SU-DHL-6 (cell line): ENCODE results near the gene NACAD.

Experiments
- H2AFZ ChIP-seq: fragments of 200-600 bp; sonication (generic); 2 replicates; pipeline ENCODE4 v1.6.1; 2014; ENCODE audit warnings: low read depth, mild to moderate bottlenecking, moderate library complexity, mixed read lengths, antibody characterized with exemption, low read length; ENCODE audit not compliant: severe bottlenecking
- H3F3A ChIP-seq: fragments of 200-600 bp; shearing (Covaris generic); 2 replicates; pipeline ENCODE4 v1.6.0; 2016; ENCODE audit warnings: antibody characterized with exemption, mild to moderate bottlenecking; ENCODE audit not compliant: insufficient read depth
- H3K27ac ChIP-seq: fragments of 200-600 bp; sonication (generic); 2 replicates; pipeline ENCODE4 v1.5.1; 2016; ENCODE audit warnings: low read depth, mild to moderate bottlenecking, low read length, moderate library complexity, mixed read lengths
- H3K27me3 ChIP-seq: fragments of 200-600 bp; sonication (generic), shearing (Covaris generic); 2 replicates; pipeline ENCODE4 v1.6.0; 2014; ENCODE audit warnings: mild to moderate bottlenecking, low read length
- H3K36me3 ChIP-seq: fragments of 200-600 bp; sonication (generic); 2 replicates; pipeline ENCODE4 v1.6.1; 2014; ENCODE audit warnings: mild to moderate bottlenecking, low read length, mixed read lengths
- H3K4me2 ChIP-seq: fragments of 300-600, 200-600 bp; shearing (Covaris generic), sonication (generic); 2 replicates; pipeline ENCODE4 v1.6.0; 2014; ENCODE audit warnings: low read length, low read depth, mild to moderate bottlenecking; ENCODE audit not compliant: poor library complexity, severe bottlenecking
- H3K4me3 ChIP-seq: fragments of 200-600 bp; sonication (generic); 2 replicates; pipeline ENCODE4 v1.5.1; 2014; ENCODE audit warnings: antibody characterized with exemption, low read length, mild to moderate bottlenecking, mixed read lengths; ENCODE audit not compliant: insufficient read depth, poor library complexity, severe bottlenecking
- H3K79me2 ChIP-seq: fragments of 200-600 bp; sonication (generic); 2 replicates; pipeline ENCODE4 v1.6.1; 2014; ENCODE audit warnings: mild to moderate bottlenecking, low read length, moderate library complexity; ENCODE audit not compliant: insufficient read depth
- H3K9ac ChIP-seq: fragments of 200-600 bp; sonication (generic); 2 replicates; pipeline ENCODE4 v1.7.0; 2014; ENCODE audit warnings: mild to moderate bottlenecking, low read length
- H3K9me2 ChIP-seq: fragments of 200-600 bp; sonication (generic); replicated peaks from 2 replicates; pipeline ENCODE4 v1.6.1; 2014; ENCODE audit warnings: low read length; ENCODE audit not compliant: insufficient read depth
- H3K9me3 ChIP-seq: fragments of 200-600 bp; sonication (generic); 2 replicates; pipeline ENCODE4 v1.6.1; 2014; ENCODE audit warnings: low read length, mixed read lengths; ENCODE audit not compliant: insufficient read depth
- H4K20me1 ChIP-seq: fragments of 200-600 bp; sonication (generic); 2 replicates; pipeline ENCODE4 v1.6.1; 2014; ENCODE audit warnings: low read depth, mild to moderate bottlenecking, antibody characterized with exemption, low read length, moderate library complexity, mixed read lengths
- EZH2phosphoT487 ChIP-seq: fragments of 200-600 bp; sonication (generic), shearing (Covaris generic); conservative IDR thresholded peaks from 2 replicates; pipeline ENCODE4 v1.6.1; 2018; ENCODE audit warnings: mild to moderate bottlenecking, antibody characterized with exemption, low read length, moderate library complexity, mixed read lengths
- TF ChIP-seq, protein P1 (sequence below): fragments of 200-600 bp; sonication (generic); IDR thresholded peaks from one replicate; pipeline ENCODE4 v1.5.1; 2017; ENCODE audit warnings: antibody characterized with exemption, mild to moderate bottlenecking, low read length, moderate library complexity; ENCODE audit not compliant: insufficient read depth, poor library complexity, severe bottlenecking

NACAD gene

GRCh38 chr7:45085619-45086200 is 3.1 kb downstream of the NACAD start:
- TF ChIP-seq, protein P1, sequence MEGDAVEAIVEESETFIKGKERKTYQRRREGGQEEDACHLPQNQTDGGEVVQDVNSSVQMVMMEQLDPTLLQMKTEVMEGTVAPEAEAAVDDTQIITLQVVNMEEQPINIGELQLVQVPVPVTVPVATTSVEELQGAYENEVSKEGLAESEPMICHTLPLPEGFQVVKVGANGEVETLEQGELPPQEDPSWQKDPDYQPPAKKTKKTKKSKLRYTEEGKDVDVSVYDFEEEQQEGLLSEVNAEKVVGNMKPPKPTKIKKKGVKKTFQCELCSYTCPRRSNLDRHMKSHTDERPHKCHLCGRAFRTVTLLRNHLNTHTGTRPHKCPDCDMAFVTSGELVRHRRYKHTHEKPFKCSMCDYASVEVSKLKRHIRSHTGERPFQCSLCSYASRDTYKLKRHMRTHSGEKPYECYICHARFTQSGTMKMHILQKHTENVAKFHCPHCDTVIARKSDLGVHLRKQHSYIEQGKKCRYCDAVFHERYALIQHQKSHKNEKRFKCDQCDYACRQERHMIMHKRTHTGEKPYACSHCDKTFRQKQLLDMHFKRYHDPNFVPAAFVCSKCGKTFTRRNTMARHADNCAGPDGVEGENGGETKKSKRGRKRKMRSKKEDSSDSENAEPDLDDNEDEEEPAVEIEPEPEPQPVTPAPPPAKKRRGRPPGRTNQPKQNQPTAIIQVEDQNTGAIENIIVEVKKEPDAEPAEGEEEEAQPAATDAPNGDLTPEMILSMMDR = no peak
- TF ChIP-seq EZH2phosphoT487 = no peak
- Histone ChIP-seq H3K27ac (no peak overlapping the region), H3K9me2 (no peaks in the 10 kb centered on the region), H3K4me3 (no peak overlapping the region), H3K9ac (no peak overlapping the region), H3K9me3 (no peaks in the 10 kb centered on the region), H2AFZ (no peak overlapping the region), H3K4me2 (no peak overlapping the region), H3K79me2 (no peaks in the 10 kb centered on the region), H3F3A (no peaks in the 10 kb centered on the region), H3K36me3 (no peaks in the 10 kb centered on the region), H3K27me3 (no peaks in the 10 kb centered on the region), H4K20me1 (no peaks in the 10 kb centered on the region)

GRCh38 chr7:45084901-45085618 is 3.7 kb downstream of the NACAD start:
- Histone ChIP-seq H4K20me1 (no peaks in the 10 kb centered on the region), H2AFZ (no peak overlapping the region), H3K27ac (no peak overlapping the region), H3K9me3 (no peaks in the 10 kb centered on the region), H3K36me3 (no peaks in the 10 kb centered on the region), H3K4me3 (no peak overlapping the region), H3K9me2 (no peaks in the 10 kb centered on the region), H3K27me3 (no peaks in the 10 kb centered on the region), H3K79me2 (no peaks in the 10 kb centered on the region), H3K9ac (no peak overlapping the region), H3F3A (no peaks in the 10 kb centered on the region), H3K4me2 (no peak overlapping the region)
- no peak for TF ChIP-seq EZH2phosphoT487
- TF ChIP-seq, protein P1 = no peak

DNA sequence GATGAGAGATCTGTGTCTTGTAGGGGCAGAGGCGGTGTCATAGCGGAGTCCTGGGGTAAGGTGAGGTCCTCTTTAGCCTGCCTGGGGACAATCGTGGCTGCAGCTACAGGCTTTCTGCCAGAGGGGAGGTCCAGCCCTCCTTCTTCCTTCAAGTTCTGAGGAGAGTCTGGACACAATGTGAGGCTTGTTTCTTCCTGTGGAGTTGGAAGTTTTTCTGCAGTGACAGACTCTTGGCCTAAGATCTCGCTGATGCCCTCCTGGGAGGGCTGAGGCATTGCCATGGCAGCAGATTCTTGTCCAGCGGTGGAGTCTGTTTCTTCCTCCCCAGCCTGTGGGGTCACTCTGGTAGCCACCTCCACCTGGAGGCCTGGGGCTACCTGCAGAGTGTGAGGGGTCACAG is 4.4 kb downstream of the NACAD start:
- Histone ChIP-seq H3K27ac (no peak overlapping the region), H3F3A (no peaks in the 10 kb centered on the region), H3K9me3 (no peaks in the 10 kb centered on the region), H3K9me2 (no peaks in the 10 kb centered on the region), H3K9ac (no peak overlapping the region), H2AFZ (no peak overlapping the region), H3K79me2 (no peaks in the 10 kb centered on the region), H3K4me3 (no peak overlapping the region), H3K4me2 (no peak overlapping the region), H3K36me3 (no peaks in the 10 kb centered on the region), H3K27me3 (no peaks in the 10 kb centered on the region), H4K20me1 (no peaks in the 10 kb centered on the region)
- no peak for TF ChIP-seq EZH2phosphoT487
- TF ChIP-seq, protein P1 = no peak
